Fibroblast of lung (primary cell): ENCODE results near the gene PCDH15. TPM values are rescaled to one million over a fixed set of nuclear protein-coding genes. Genes with fewer than 3 reads are reported as not detected.

ENCODE experiments used
- DNase-seq, 2 donors: peaks; one replicate each; pipeline versions ENCODE4 v3.0.0 to v3.0.0-alpha.2; 2010; ENCODE audit warnings: low read depth in 2 of 2
- H2AFZ ChIP-seq: 2 replicates; pipeline ENCODE4 v1.5.1; 2012; ENCODE audit warnings: low read length, control low read depth, inconsistent platforms
- H3K27ac ChIP-seq: 2 replicates; pipeline ENCODE4 v1.5.1; 2011; ENCODE audit warnings: low read length, control low read depth; ENCODE audit not compliant: insufficient read depth
- H3K27me3 ChIP-seq: 2 replicates; pipeline ENCODE4 v1.5.1; 2011; ENCODE audit warnings: mild to moderate bottlenecking, low read length; ENCODE audit not compliant: control insufficient read depth, insufficient read depth
- H3K36me3 ChIP-seq: 2 replicates; pipeline ENCODE4 v1.5.1; 2011; ENCODE audit warnings: low read length; ENCODE audit not compliant: control insufficient read depth, insufficient read depth
- H3K4me1 ChIP-seq: 2 replicates; pipeline ENCODE4 v1.5.1; 2011; ENCODE audit warnings: low read length; ENCODE audit not compliant: control insufficient read depth, insufficient read depth; ENCODE audit errors: extremely low read depth
- H3K4me2 ChIP-seq: 2 replicates; pipeline ENCODE4 v1.5.1; 2011; ENCODE audit warnings: low read length, control low read depth; ENCODE audit not compliant: insufficient read depth; ENCODE audit errors: extremely low read depth
- H3K4me3 ChIP-seq, 4 experiments: fragments of 200-600 bp in 1 of 4; sonication (generic) in 1 of 4; replicated peaks in 1 of 4; 2 replicates each; pipeline ENCODE4 v1.5.1; 2011 to 2016; ENCODE audit warnings: low read length in 4 of 4, low read depth in 3 of 4, mild to moderate bottlenecking in 3 of 4, control low read depth in 2 of 4, inconsistent platforms in 1 of 4, mixed read lengths in 1 of 4; ENCODE audit not compliant: insufficient read depth in 1 of 4; ENCODE audit errors: control extremely low read depth in 1 of 4
- H3K79me2 ChIP-seq: 2 replicates; pipeline ENCODE4 v1.5.1; 2012; ENCODE audit warnings: mild to moderate bottlenecking, low read length, inconsistent platforms; ENCODE audit not compliant: control insufficient read depth, insufficient read depth
- H3K9ac ChIP-seq: 2 replicates; pipeline ENCODE4 v1.5.1; 2011; ENCODE audit warnings: mild to moderate bottlenecking, low read length, control low read depth; ENCODE audit not compliant: insufficient read depth
- H3K9me3 ChIP-seq: 2 replicates; pipeline ENCODE4 v1.5.1; 2012; ENCODE audit warnings: low read depth, low read length; ENCODE audit not compliant: control insufficient read depth, insufficient read depth
- H4K20me1 ChIP-seq: 2 replicates; pipeline ENCODE4 v1.5.1; 2011; ENCODE audit warnings: low read length; ENCODE audit not compliant: control insufficient read depth, insufficient read depth; ENCODE audit errors: extremely low read depth
- CTCF ChIP-seq, 2 donors: IDR thresholded peaks in 1 of 2; conservative IDR thresholded peaks in 1 of 2; 1 replicate in 1 of 2; 2 replicates in 1 of 2; pipeline ENCODE4 v1.5.1; 2011 to 2012; ENCODE audit warnings: low read length in 2 of 2, control low read depth in 1 of 2, inconsistent platforms in 1 of 2, low read depth in 1 of 2, mild to moderate bottlenecking in 1 of 2
- EZH2 ChIP-seq: IDR thresholded peaks from 2 replicates; pipeline ENCODE4 v1.5.1; 2012; ENCODE audit warnings: low read length, control low read depth, mild to moderate bottlenecking; ENCODE audit errors: missing control alignments
- polyA plus RNA-seq, 2 donors: library from polyadenylated mRNA; depleted of rRNA in 1 of 2; stranded (reverse) in 1 of 2; unstranded in 1 of 2; fragments of >200 nt; gene quantifications; 2 replicates each; pipeline ENCODE4 v1.2.1, GENCODE V29; 2011 to 2012; ENCODE audit warnings: missing spikeins in 1 of 2
- total RNA-seq: library from RNA; depleted of rRNA; stranded (reverse); fragments of >200 nt; gene quantifications from 2 replicates; pipeline ENCODE4 v1.2.1, GENCODE V29; 2014

Gene PCDH15
- total and polyA plus RNA-seq, 2 donors (not counting 1 experiment from before 2014, with no cell fraction given), result under 0.01 TPM; not detected in 1

DNA sequence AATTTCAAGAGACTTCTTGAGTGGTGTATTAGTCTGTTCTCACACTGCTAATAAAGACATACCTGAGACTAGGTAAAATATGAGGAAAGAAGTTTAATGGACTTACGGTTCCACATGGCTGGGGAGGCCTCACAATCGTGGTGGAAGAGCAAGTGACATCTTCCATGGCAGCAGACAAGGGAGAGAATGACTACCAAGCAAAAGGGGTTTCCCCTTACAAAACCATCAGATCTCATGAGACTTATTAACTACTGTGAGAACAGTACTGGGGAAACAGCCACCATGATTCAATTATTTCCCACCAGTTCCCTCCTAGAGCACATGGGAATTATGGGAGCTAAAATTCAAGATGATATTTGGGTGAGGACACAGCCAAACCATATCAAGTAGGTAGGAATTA, 150.5 kb downstream of the PCDH15 start:
- Histone ChIP-seq H3K36me3 (no peaks in the 10 kb centered on the region), H3K27ac (no peak overlapping the region), H3K79me2 (no peaks in the 10 kb centered on the region), H2AFZ (no peak overlapping the region), H3K4me2 (no peak overlapping the region), H3K9me3 (no peaks in the 10 kb centered on the region), H4K20me1 (no peaks in the 10 kb centered on the region), H3K9ac (no peak overlapping the region), H3K4me1 (no peaks in the 10 kb centered on the region), H3K27me3 (no peaks in the 10 kb centered on the region), H3K4me3 (no peak overlapping the region)
- TF ChIP-seq EZH2 (no peak), CTCF (conservative IDR thresholded peaks at IDR 0.05 in 1 of 2, IDR thresholded peaks at IDR 0.05 in 1 of 2; ENCODE audit: low read depth in 1 of 2, low read length in 2 of 2) (no peak)
- DNase-seq, result no peak

- no peaks in the 10 kb centered on the region for H3K27me3 ChIP-seq
- no peak overlapping the region for H3K9ac ChIP-seq
- H3K9me3 ChIP-seq, result no peaks in the 10 kb centered on the region
- H4K20me1 ChIP-seq, result no peaks in the 10 kb centered on the region
- no peaks in the 10 kb centered on the region for H3K4me1 ChIP-seq
- H3K27ac ChIP-seq, result no peak overlapping the region
- H3K36me3 ChIP-seq, result no peaks in the 10 kb centered on the region
- H3K79me2 ChIP-seq, result no peaks in the 10 kb centered on the region
- TF ChIP-seq CTCF (conservative IDR thresholded peaks at IDR 0.05 in 1 of 2, IDR thresholded peaks at IDR 0.05 in 1 of 2; ENCODE audit: low read depth in 1 of 2, low read length in 2 of 2), result no peak
- no peak for TF ChIP-seq EZH2
- no peak overlapping the region for H3K4me2 ChIP-seq
- no peak overlapping the region for H2AFZ ChIP-seq
- DNase-seq, result no peak
- H3K4me3 ChIP-seq, result no peak overlapping the region
These were observed 179.0 kb downstream of the PCDH15 start for GRCh38 chr10:54622017-54622416.

DNA sequence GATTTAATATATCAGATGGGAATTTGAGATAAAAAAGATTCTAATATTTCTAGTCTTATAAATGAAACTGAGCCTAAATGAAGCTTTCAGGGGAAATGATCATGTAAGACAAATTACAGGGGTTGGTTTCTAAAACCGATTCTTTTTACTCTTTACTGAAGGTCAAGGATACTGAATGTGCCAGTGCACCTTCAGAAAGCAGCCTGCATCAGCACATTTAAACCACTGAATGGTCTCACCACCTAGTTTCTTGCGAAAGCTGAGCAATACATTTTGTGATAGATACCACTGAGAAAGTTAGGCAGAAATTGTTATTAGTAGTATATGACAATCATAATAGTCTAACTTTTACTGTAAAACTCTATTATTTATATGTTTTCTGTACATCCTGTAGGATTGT, 180.7 kb downstream of the PCDH15 start:
- H3K4me3 ChIP-seq, result no peak overlapping the region
- H3K79me2 ChIP-seq, result no peaks in the 10 kb centered on the region
- TF ChIP-seq EZH2 (no peak), CTCF (conservative IDR thresholded peaks at IDR 0.05 in 1 of 2, IDR thresholded peaks at IDR 0.05 in 1 of 2; ENCODE audit: low read depth in 1 of 2, low read length in 2 of 2) (no peak)
- H3K27me3 ChIP-seq, result no peaks in the 10 kb centered on the region
- no peaks in the 10 kb centered on the region for H3K9me3 ChIP-seq
- no peak overlapping the region for H3K9ac ChIP-seq
- no peaks in the 10 kb centered on the region for H3K4me1 ChIP-seq
- no peaks in the 10 kb centered on the region for H4K20me1 ChIP-seq
- no peak overlapping the region for H3K4me2 ChIP-seq
- H3K36me3 ChIP-seq, result no peaks in the 10 kb centered on the region
- DNase-seq, result no peak
- H3K27ac ChIP-seq, result no peak overlapping the region
- H2AFZ ChIP-seq, result no peak overlapping the region
